Heart left ventricle (tissue), 13 donors: ENCODE results near the gene LPIN2.

Experiments used
- CTCF ChIP-seq, 12 donors: fragments of 200-600 bp; sonication (generic) in 4 of 12; IDR thresholded peaks; one replicate each; pipeline versions ENCODE4 v1.5.0 to v1.8.0; 2018 to 2022; ENCODE audit warnings: antibody characterized with exemption in 12 of 12, mild to moderate bottlenecking in 5 of 12
- POLR2A ChIP-seq, 2 donors: fragments of 450-650 bp; IDR thresholded peaks; one replicate each; pipeline ENCODE4 v1.6.1; 2017; ENCODE audit warnings: antibody characterized with exemption in 2 of 2, mild to moderate bottlenecking in 2 of 2, moderate library complexity in 2 of 2
- donor health status: ischemic (EF 13 %, LVEDD 7.1; RV severe dilation, severe dysfunction).
- donor health status: DM: no; HTN: yes; CAD: no.
- donor health status: DM: no; HTN: no; CAD: no.
- donor health status: ischemic (EF 25% LVEDD 6.9; RV normal size, moderate dysfunction).
- donor health status: ischemic (EF 25% LVEDD 5.7; RV mildly dilated, moderate dysfunction).
- donor health status: ischemic (EF 35%, LVEDD 5.7; RV mildly dilated, moderate dysfunction).
- donor health status: nonischemic (EF 11% LVEDD 7.7; RV severe dilation, severe dysfunction).
- donor health status: DM: yes; HTN: yes; CAD: no.
- donor health status: PGD.
- donor health status: ischemic (EF 29% LVEDD 5.4; RV normal size, mild dysfunction).
- donor health status: nonischemic (EF 23%, LVEDD 6.1; RV moderate dilation, normal function).

- TF ChIP-seq CTCF (IDR thresholded peaks at IDR 0.05) (no peak), POLR2A (IDR thresholded peaks at IDR 0.05) (no peak)
These were observed 12.6 kb upstream of the LPIN2 start for GRCh38 chr18:3025544-3025943.
